Measurements from ENCODE around the gene PMM1.
"Not testable (repeated sequence)": the region's sequence is repeated elsewhere in the genome, so short reads cannot be mapped to it uniquely, and the experiment has no call there.

PMM1 gene

GRCh38 chr22:41563051-41563711 is 26.5 kb downstream of the PMM1 start:
- Mint-ChIP-seq H3K36me3 (ENCODE audit: low read depth) (no peaks in the 10 kb centered on the region), H3K4me3 (no peak overlapping the region), H3K27me3 (ENCODE audit: low read depth) (peaks cover 35% of the 10 kb centered on the region), H3K4me1 (ENCODE audit: low read depth) (peaks cover 4% of the 10 kb centered on the region), H3K9me3 (no peaks in the 10 kb centered on the region), H3K27ac (no peak overlapping the region)

GRCh38 chr22:41562461-41562860 is 27.2 kb downstream of the PMM1 start:
- H3K27me3 Mint-ChIP-seq (ENCODE audit: low read depth): peaks cover 35% of the 10 kb centered on the region
- no peak overlapping the region for H3K27ac Mint-ChIP-seq
- no peaks in the 10 kb centered on the region for H3K36me3 Mint-ChIP-seq (ENCODE audit: low read depth)
- H3K4me3 Mint-ChIP-seq: no peak overlapping the region
- H3K4me1 Mint-ChIP-seq (ENCODE audit: low read depth): peaks cover 4% of the 10 kb centered on the region
- no peaks in the 10 kb centered on the region for H3K9me3 Mint-ChIP-seq

GRCh38 chr22:41561788-41562187 is 27.9 kb downstream of the PMM1 start:
- Mint-ChIP-seq H3K9me3 (no peaks in the 10 kb centered on the region), H3K4me3 (no peak overlapping the region), H3K4me1 (ENCODE audit: low read depth) (peaks cover 4% of the 10 kb centered on the region)

GRCh38 chr22:41561335-41561734 is 28.3 kb downstream of the PMM1 start:
- no peak overlapping the region for H3K27ac Mint-ChIP-seq
- H3K9me3 Mint-ChIP-seq: no peaks in the 10 kb centered on the region
- peaks cover 4% of the 10 kb centered on the region for H3K4me1 Mint-ChIP-seq (ENCODE audit: low read depth)
- no peak overlapping the region for H3K4me3 Mint-ChIP-seq
- peaks cover 35% of the 10 kb centered on the region for H3K27me3 Mint-ChIP-seq (ENCODE audit: low read depth)
- H3K36me3 Mint-ChIP-seq (ENCODE audit: low read depth): no peaks in the 10 kb centered on the region

More at GRCh38 chr22:41561788-41562187, 27.9 kb downstream of the PMM1 start:
- Mint-ChIP-seq H3K27me3 (ENCODE audit: low read depth) (peaks cover 35% of the 10 kb centered on the region), H3K36me3 (ENCODE audit: low read depth) (no peaks in the 10 kb centered on the region), H3K27ac (no peak overlapping the region)

- Mint-ChIP-seq H3K4me3 (no peak overlapping the region), H3K27ac (no peak overlapping the region), H3K27me3 (ENCODE audit: low read depth) (peaks cover 35% of the 10 kb centered on the region)
Measured at GRCh38 chr22:41560095-41560471, 29.6 kb downstream of the PMM1 start.

GRCh38 chr22:41558241-41558630 is 31.4 kb downstream of the PMM1 start:
- not testable (repeated sequence) for H3K9me3 Mint-ChIP-seq; H3K4me1 Mint-ChIP-seq (ENCODE audit: low read depth); H3K36me3 Mint-ChIP-seq (ENCODE audit: low read depth); H3K27ac Mint-ChIP-seq; H3K4me3 Mint-ChIP-seq
- peaks cover 38% of the 10 kb centered on the region for H3K27me3 Mint-ChIP-seq (ENCODE audit: low read depth)

More at GRCh38 chr22:41560095-41560471, 29.6 kb downstream of the PMM1 start:
- H3K4me1 Mint-ChIP-seq (ENCODE audit: low read depth): no peaks in the 10 kb centered on the region
- H3K36me3 Mint-ChIP-seq (ENCODE audit: low read depth): no peaks in the 10 kb centered on the region
- H3K9me3 Mint-ChIP-seq: no peaks in the 10 kb centered on the region

- no peak overlapping the region for H3K4me3 Mint-ChIP-seq
- H3K27ac Mint-ChIP-seq: no peak overlapping the region
Measured at GRCh38 chr22:41557401-41558240, 32.0 kb downstream of the PMM1 start.

GRCh38 chr22:41556561-41556960 is 33.1 kb downstream of the PMM1 start:
- Mint-ChIP-seq H3K9me3 (no peaks in the 10 kb centered on the region), H3K27me3 (ENCODE audit: low read depth) (peaks cover 42% of the 10 kb centered on the region), H3K27ac (no peak overlapping the region), H3K36me3 (ENCODE audit: low read depth) (no peaks in the 10 kb centered on the region), H3K4me3 (no peak overlapping the region), H3K4me1 (ENCODE audit: low read depth) (no peaks in the 10 kb centered on the region)

More at GRCh38 chr22:41557401-41558240, 32.0 kb downstream of the PMM1 start:
- Mint-ChIP-seq H3K36me3 (ENCODE audit: low read depth) (no peaks in the 10 kb centered on the region), H3K4me1 (ENCODE audit: low read depth) (no peaks in the 10 kb centered on the region), H3K9me3 (no peaks in the 10 kb centered on the region), H3K27me3 (ENCODE audit: low read depth) (peaks cover 41% of the 10 kb centered on the region)

- Mint-ChIP-seq H3K27ac (no peak overlapping the region), H3K36me3 (ENCODE audit: low read depth) (no peaks in the 10 kb centered on the region), H3K9me3 (no peaks in the 10 kb centered on the region), H3K4me1 (ENCODE audit: low read depth) (no peaks in the 10 kb centered on the region), H3K4me3 (no peak overlapping the region), H3K27me3 (ENCODE audit: low read depth) (peaks cover 31% of the 10 kb centered on the region)
Measured at GRCh38 chr22:41555325-41555982, 34.2 kb downstream of the PMM1 start.

- Mint-ChIP-seq H3K27ac (no peak overlapping the region), H3K36me3 (ENCODE audit: low read depth) (no peaks in the 10 kb centered on the region), H3K9me3 (no peaks in the 10 kb centered on the region), H3K4me3 (no peak overlapping the region), H3K4me1 (ENCODE audit: low read depth) (no peaks in the 10 kb centered on the region), H3K27me3 (ENCODE audit: low read depth) (peaks cover 16% of the 10 kb centered on the region)
Measured at GRCh38 chr22:41551877-41552582, 37.6 kb downstream of the PMM1 start.

GRCh38 chr22:41550952-41551491 is 38.6 kb downstream of the PMM1 start:
- Mint-ChIP-seq H3K27ac (no peak overlapping the region), H3K9me3 (no peaks in the 10 kb centered on the region), H3K27me3 (ENCODE audit: low read depth) (peaks cover 16% of the 10 kb centered on the region), H3K4me1 (ENCODE audit: low read depth) (no peaks in the 10 kb centered on the region), H3K36me3 (ENCODE audit: low read depth) (no peaks in the 10 kb centered on the region), H3K4me3 (no peak overlapping the region)

- Mint-ChIP-seq H3K36me3 (ENCODE audit: low read depth) (no peaks in the 10 kb centered on the region), H3K4me3 (no peak overlapping the region), H3K27me3 (ENCODE audit: low read depth) (peaks cover 16% of the 10 kb centered on the region), H3K27ac (no peak overlapping the region), H3K9me3 (no peaks in the 10 kb centered on the region), H3K4me1 (ENCODE audit: low read depth) (peaks cover 7% of the 10 kb centered on the region)
Measured at GRCh38 chr22:41548830-41549211, 40.8 kb downstream of the PMM1 start.

GRCh38 chr22:41544671-41545476 is 44.8 kb downstream of the PMM1 start:
- Mint-ChIP-seq H3K9me3 (no peaks in the 10 kb centered on the region), H3K36me3 (ENCODE audit: low read depth) (no peaks in the 10 kb centered on the region), H3K27ac (peak overlapping the region; percentile 80), H3K4me1 (ENCODE audit: low read depth) (peaks cover 22% of the 10 kb centered on the region), H3K27me3 (ENCODE audit: low read depth) (no peaks in the 10 kb centered on the region), H3K4me3 (peak overlapping the region; percentile 88)

Measured in T-helper 1 cell treated with Interleukin-12 subunit alpha and Interleukin-12 subunit beta and Interleukin-4 antibody, amounts not matched to agents 30 μg/mL and 1 μg/mL, for 36 hours (primary cell).